Measurements from ENCODE around the gene SSBP2. TPM values are rescaled to one million over a fixed set of nuclear protein-coding genes. Genes with fewer than 3 reads are reported as not detected.

Gene SSBP2
- total RNA-seq, 4 donors from 2014 or later = 17.1 to 80.3 (median 24.2) TPM

GRCh38 chr5:81525690-81526089 is 225.2 kb downstream of the SSBP2 start:
- WGBS, 2 donors = 40 to 62% methylated on average over 2 of the region's 2 CpGs
- intact Hi-C loops (cut with DNase I) = no loop called here
- no peak for DNase-seq
- H3K4me1 ChIP-seq = peaks cover 0 to 3% (median 0%) of the 10 kb centered on the region in 3 donors
- no peak overlapping the region for H3K4me3 ChIP-seq
- no peaks in the 10 kb centered on the region for H3K27me3 ChIP-seq
- H3K9me3 ChIP-seq = no peaks in the 10 kb centered on the region
- H3K36me3 ChIP-seq = no peaks in the 10 kb centered on the region
- H3K27ac ChIP-seq = no peak overlapping the region
- no peak for TF ChIP-seq CTCF (IDR thresholded peaks at IDR 0.05)
- no peak for TF ChIP-seq POLR2A (IDR thresholded peaks at IDR 0.05)

GRCh38 chr5:81524015-81524414 is 226.9 kb downstream of the SSBP2 start:
- no peak overlapping the region for H3K4me3 ChIP-seq
- no peak for DNase-seq
- intact Hi-C loops (cut with DNase I) = no loop called here
- H3K27me3 ChIP-seq = no peaks in the 10 kb centered on the region
- H3K27ac ChIP-seq = no peak overlapping the region
- H3K4me1 ChIP-seq = peaks cover 0 to 3% (median 0%) of the 10 kb centered on the region in 3 donors
- no peaks in the 10 kb centered on the region for H3K9me3 ChIP-seq
- no peaks in the 10 kb centered on the region for H3K36me3 ChIP-seq
- TF ChIP-seq POLR2A (IDR thresholded peaks at IDR 0.05) = no peak
- TF ChIP-seq CTCF (IDR thresholded peaks at IDR 0.05) = no peak

DNA sequence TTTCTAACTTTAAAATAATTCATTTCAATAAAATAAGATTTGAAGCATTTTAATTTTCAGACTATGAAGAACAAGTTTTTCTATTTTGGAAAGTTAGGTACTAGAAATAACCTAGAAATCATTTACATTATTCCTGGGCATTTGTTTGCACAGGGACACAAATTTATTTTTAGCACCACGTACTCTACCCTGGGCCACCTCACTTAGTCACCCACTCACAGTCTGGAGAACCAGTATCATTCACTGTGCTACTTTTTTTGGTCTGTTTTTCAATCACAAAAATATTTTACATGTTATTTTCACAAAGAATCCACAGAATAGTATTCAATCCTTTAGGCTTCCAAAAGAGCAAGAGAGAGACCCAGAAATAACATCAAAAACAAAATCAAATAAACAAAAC is 228.3 kb downstream of the SSBP2 start:
- no peak overlapping the region for H3K27ac ChIP-seq
- no peak for TF ChIP-seq CTCF (IDR thresholded peaks at IDR 0.05)
- no peak for TF ChIP-seq POLR2A (IDR thresholded peaks at IDR 0.05)
- H3K36me3 ChIP-seq = no peaks in the 10 kb centered on the region
- no peaks in the 10 kb centered on the region for H3K27me3 ChIP-seq
- 88 to 96% methylated on average over 1 of the region's 1 CpG for WGBS, 2 donors
- H3K4me3 ChIP-seq = no peak overlapping the region
- intact Hi-C loops (cut with DNase I) = no loop called here
- DNase-seq = no peak
- peaks cover 0 to 3% (median 0%) of the 10 kb centered on the region in 3 donors for H3K4me1 ChIP-seq
- H3K9me3 ChIP-seq = no peaks in the 10 kb centered on the region

DNA sequence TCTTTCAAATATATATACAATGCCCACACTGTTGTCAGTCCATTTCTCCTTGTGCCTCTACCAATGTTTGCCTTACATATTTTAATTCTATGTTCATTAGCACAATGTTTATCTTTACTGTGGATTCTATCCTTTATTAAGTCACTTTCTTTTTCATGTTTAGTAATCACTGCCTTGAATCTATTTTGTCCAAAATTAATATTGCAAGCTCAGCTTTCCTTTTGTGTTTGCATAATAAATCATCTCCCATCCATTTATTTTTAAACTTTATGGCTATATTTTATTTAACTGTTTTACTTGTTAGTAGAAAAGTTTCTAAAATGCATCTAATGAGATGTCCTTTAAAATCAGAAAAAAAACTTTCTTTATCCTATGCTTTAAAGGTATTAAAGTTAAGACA is 230.1 kb downstream of the SSBP2 start:
- DNase-seq = no peak
- intact Hi-C loops (cut with DNase I) = no loop called here
- TF ChIP-seq CTCF (IDR thresholded peaks at IDR 0.05) = no peak
- no peak for TF ChIP-seq POLR2A (IDR thresholded peaks at IDR 0.05)
- Histone ChIP-seq H3K36me3 (no peaks in the 10 kb centered on the region), H3K4me1 (peaks cover 0 to 3% (median 0%) of the 10 kb centered on the region in 3 donors), H3K27ac (no peak overlapping the region), H3K4me3 (no peak overlapping the region), H3K9me3 (no peaks in the 10 kb centered on the region), H3K27me3 (no peaks in the 10 kb centered on the region)

- TF ChIP-seq CTCF (IDR thresholded peaks at IDR 0.05) = no peak
- Histone ChIP-seq H3K4me1 (peaks cover 0 to 3% (median 0%) of the 10 kb centered on the region in 3 donors), H3K27ac (no peak overlapping the region), H3K9me3 (no peaks in the 10 kb centered on the region), H3K27me3 (no peaks in the 10 kb centered on the region), H3K36me3 (no peaks in the 10 kb centered on the region), H3K4me3 (no peak overlapping the region)
- intact Hi-C loops (cut with DNase I) = no loop called here
- DNase-seq = no peak
- WGBS, 2 donors = 89 to 95% methylated on average over 2 of the region's 2 CpGs
Measured at GRCh38 chr5:81519217-81519905, 231.5 kb downstream of the SSBP2 start.

Data from esophagus squamous epithelium (tissue), 5 donors.